ENCODE data around the gene ZMYND8. TPM values are rescaled to one million over a fixed set of nuclear protein-coding genes. Genes with fewer than 3 reads are reported as not detected.
"Not testable (repeated sequence)": the region's sequence is repeated elsewhere in the genome, so short reads cannot be mapped to it uniquely, and the experiment has no call there.

Gene ZMYND8
- total RNA-seq, 2 donors from 2014 or later, result 18.9 to 19.1 TPM

GRCh38 chr20:47280668-47281067 lies 75.8 kb downstream of the ZMYND8 start:
- DNase-seq, result no peak
- Histone ChIP-seq H3K9me3 (no peaks in the 10 kb centered on the region), H3K36me3 (replicated peaks in 1 of 2; ENCODE audit: insufficient read depth in 1 of 2, low read depth in 2 of 2) (peaks cover 0 to 8% of the 10 kb centered on the region in 2 donors), H3K4me3 (no peak overlapping the region), H3K27me3 (no peaks in the 10 kb centered on the region), H3K4me1 (no peaks in the 10 kb centered on the region), H3K27ac (no peak overlapping the region)
- 86 to 87% methylated on average over 3 of the region's 3 CpGs for WGBS, 2 donors
- ATAC-seq, result no peak
- TF ChIP-seq POLR2A (IDR thresholded peaks at IDR 0.05), result no peak
- no peak for TF ChIP-seq CTCF (IDR thresholded peaks at IDR 0.05)
- intact Hi-C loops (cut with DNase I), result no loop called here

- intact Hi-C loops (cut with DNase I), result no loop called here
- H3K9me3 ChIP-seq, result no peaks in the 10 kb centered on the region
- H3K27ac ChIP-seq, result no peak overlapping the region
- H3K4me3 ChIP-seq, result no peak overlapping the region
- TF ChIP-seq CTCF (IDR thresholded peaks at IDR 0.05) (no peak), POLR2A (IDR thresholded peaks at IDR 0.05) (no peak)
- no peaks in the 10 kb centered on the region for H3K4me1 ChIP-seq
- H3K27me3 ChIP-seq, result no peaks in the 10 kb centered on the region
- peaks cover 0 to 6% of the 10 kb centered on the region in 2 donors for H3K36me3 ChIP-seq (replicated peaks in 1 of 2; ENCODE audit: insufficient read depth in 1 of 2, low read depth in 2 of 2)
- DNase-seq, result no peak
- 81 to 90% methylated on average over 7 of the region's 7 CpGs for WGBS, 2 donors
- no peak for ATAC-seq
Measured at GRCh38 chr20:47280228-47280627, 76.3 kb downstream of the ZMYND8 start.

- WGBS, 2 donors, result 88 to 91% methylated on average over 8 of the region's 8 CpGs
- no peak for ATAC-seq
- Histone ChIP-seq H3K4me3 (no peak overlapping the region), H3K27ac (no peak overlapping the region), H3K36me3 (replicated peaks in 1 of 2; ENCODE audit: insufficient read depth in 1 of 2, low read depth in 2 of 2) (peaks cover 0 to 4% of the 10 kb centered on the region in 2 donors), H3K9me3 (no peaks in the 10 kb centered on the region), H3K4me1 (peaks cover 12% of the 10 kb centered on the region), H3K27me3 (no peaks in the 10 kb centered on the region)
- no peak for TF ChIP-seq CTCF (IDR thresholded peaks at IDR 0.05)
- no peak for DNase-seq
- intact Hi-C loops (cut with DNase I), result no loop called here
Measured at GRCh38 chr20:47278907-47279348, 77.6 kb downstream of the ZMYND8 start.

GRCh38 chr20:47277535-47277872 lies 79.0 kb downstream of the ZMYND8 start:
- H3K36me3 ChIP-seq (replicated peaks in 1 of 2; ENCODE audit: insufficient read depth in 1 of 2, low read depth in 2 of 2); H3K27me3 ChIP-seq; DNase-seq; ATAC-seq; H3K4me3 ChIP-seq; intact Hi-C loops (cut with DNase I); H3K9me3 ChIP-seq: not testable (repeated sequence)
- peak overlapping the region in 1 of 4 donors; percentile 21 for H3K27ac ChIP-seq
- 87 to 92% methylated on average over 5 of the region's 5 CpGs for WGBS, 2 donors
- peaks cover 18% of the 10 kb centered on the region for H3K4me1 ChIP-seq

GRCh38 chr20:47276851-47277534 lies 79.5 kb downstream of the ZMYND8 start:
- no peak for ATAC-seq
- intact Hi-C loops (cut with DNase I), result no loop called here
- peak; percentile 20 to 37 (median 34) for DNase-seq
- H3K9me3 ChIP-seq, result no peaks in the 10 kb centered on the region
- H3K27me3 ChIP-seq, result no peaks in the 10 kb centered on the region
- TF ChIP-seq POLR2A (IDR thresholded peaks at IDR 0.05) (no peak), CTCF (IDR thresholded peaks at IDR 0.05) (no peak)
- peak overlapping the region in 1 of 4 donors; percentile 21 for H3K27ac ChIP-seq
- WGBS, 2 donors, result 57 to 60% methylated on average over 8 of the region's 8 CpGs
- H3K4me1 ChIP-seq, result peaks cover 18% of the 10 kb centered on the region
- no peak overlapping the region for H3K4me3 ChIP-seq
- peaks cover 0 to 4% of the 10 kb centered on the region in 2 donors for H3K36me3 ChIP-seq (replicated peaks in 1 of 2; ENCODE audit: insufficient read depth in 1 of 2, low read depth in 2 of 2)
